HG02678 (cell line): ENCODE measurements around the gene CTPS1.

Experiments used
- ATAC-seq: cut with Tn5 transposase; IDR thresholded peaks from one replicate; pipeline ENCODE4 v1.9.1; 2021; ENCODE audit warnings: mild to moderate bottlenecking, moderate library complexity; ENCODE audit not compliant: unreplicated experiment

CTPS1 gene

GRCh38 chr1:40979241-40980067 is at the start of gene CTPS1:
Gene CTPS1, plus strand, starts transcription at chr1:40979696. Its CDS starts 3,595 bp downstream, at chr1:40983291.
- ATAC-seq, result peak; percentile 93

- no peak for ATAC-seq
Observed at GRCh38 chr1:40930174-40930964, 49.1 kb upstream of the CTPS1 start.

GRCh38 chr1:40931601-40932000 is 47.9 kb upstream of the CTPS1 start:
- ATAC-seq, result no peak

DNA sequence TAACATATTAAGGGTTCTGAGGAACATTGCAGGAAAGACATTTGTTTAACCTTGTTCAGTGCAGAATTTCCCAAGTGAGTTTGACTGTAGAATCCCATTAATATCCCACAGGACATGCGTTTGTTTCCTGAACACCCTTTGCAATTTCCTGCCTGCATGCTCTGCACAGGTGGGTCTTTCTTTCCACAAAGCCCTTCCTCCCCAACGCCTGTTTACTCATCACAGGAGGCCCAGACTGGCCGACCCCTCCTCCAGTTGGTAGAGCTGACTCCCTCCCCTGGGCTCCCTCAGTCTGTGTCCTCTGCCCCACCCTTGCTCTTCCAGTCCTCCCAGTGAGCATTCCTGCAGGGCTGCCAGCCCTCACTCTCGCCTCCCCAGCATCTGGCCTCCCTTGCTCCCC is 47.5 kb upstream of the CTPS1 start:
- ATAC-seq, result no peak

DNA sequence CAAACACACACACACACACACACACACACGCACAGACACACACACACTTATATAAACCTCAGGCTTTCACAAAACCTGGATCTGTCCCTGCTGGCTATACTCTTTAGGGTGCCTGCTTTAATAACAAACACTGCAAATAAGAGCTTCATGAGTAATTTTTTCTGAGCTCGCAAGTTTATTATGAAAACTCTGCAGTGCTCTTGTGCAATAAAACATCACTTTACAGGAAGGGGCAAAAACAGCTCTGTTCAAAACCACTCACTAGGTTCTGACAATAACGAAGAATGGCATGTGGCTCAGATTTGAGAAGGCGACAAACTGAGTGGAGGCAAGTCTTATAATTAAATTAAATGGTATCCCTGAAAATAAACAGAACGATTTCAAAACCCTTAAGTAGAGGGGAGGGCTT is 42.6 kb upstream of the CTPS1 start:
- no peak for ATAC-seq

DNA sequence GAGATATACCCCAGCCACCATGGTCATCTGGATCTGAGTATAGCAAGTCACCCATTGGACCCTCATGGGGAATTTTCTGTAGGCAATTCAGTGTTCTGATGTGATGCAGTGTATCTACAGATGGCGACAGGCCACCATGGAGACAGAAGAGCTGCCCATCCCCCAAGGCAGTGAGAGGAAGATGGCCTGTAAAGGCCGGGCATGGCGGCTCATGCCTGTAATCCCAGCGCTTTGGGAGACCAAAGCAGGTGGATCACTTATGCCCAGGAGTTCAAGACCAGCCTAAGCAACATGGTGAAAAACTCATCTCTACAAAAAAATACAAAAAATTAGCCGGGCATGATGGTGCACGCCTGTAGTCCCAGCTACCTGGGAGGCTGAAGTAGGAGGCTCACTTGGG is 41.1 kb upstream of the CTPS1 start:
- no peak for ATAC-seq

DNA sequence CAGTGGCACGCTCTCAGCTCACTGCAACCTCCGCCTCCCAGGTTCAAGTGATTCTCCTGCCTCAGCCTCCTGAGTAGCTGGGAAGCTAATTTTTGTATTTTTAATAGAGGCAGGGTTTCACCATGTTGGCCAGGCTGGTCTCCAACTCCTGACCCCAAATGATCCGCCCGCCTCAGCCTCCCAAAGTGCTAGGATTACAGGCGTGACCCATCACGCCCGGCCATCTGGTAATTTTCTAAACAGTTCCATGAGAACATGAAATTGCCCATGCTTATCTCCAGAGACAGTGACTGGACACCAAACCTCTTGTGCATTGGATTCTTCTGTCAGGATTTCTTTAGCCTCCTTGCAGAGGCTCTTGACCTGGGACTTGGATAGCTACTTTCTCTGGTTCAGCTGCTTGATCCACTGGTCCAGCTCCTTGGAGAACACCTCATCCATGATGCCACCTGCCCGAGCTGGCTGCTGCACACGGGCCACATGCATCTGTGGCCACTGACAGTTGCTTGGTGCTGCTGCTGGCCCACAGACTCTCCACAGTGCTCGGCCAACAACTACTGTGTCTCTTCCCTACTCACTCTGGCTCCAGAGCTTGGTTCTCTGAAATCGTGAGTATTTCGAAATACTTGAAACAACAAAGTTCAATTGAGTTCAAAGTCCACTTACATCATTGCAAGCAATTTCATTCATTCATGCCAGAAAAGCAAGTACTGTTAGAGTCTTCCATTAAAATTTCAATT is 40.0 kb upstream of the CTPS1 start:
- ATAC-seq, result no peak

DNA sequence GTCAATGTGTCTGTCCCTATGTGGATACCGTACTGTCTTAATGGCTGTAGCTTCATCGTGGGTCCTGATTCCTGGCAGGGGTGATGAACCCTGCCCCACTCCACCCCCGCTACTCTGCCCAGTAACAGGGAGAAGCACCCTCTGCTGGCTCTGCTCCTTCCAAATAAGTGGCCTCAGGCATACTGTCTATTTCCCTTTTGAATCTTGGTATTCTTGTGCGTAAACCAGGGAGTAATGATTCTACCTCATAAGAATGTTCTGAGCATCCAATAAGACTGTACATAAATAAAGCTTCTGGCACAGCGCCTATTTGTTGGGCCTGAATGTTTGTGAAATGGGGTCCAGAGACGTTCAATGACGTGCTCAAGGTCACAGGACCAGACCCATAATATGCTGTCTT is 35.2 kb upstream of the CTPS1 start:
- no peak for ATAC-seq

DNA sequence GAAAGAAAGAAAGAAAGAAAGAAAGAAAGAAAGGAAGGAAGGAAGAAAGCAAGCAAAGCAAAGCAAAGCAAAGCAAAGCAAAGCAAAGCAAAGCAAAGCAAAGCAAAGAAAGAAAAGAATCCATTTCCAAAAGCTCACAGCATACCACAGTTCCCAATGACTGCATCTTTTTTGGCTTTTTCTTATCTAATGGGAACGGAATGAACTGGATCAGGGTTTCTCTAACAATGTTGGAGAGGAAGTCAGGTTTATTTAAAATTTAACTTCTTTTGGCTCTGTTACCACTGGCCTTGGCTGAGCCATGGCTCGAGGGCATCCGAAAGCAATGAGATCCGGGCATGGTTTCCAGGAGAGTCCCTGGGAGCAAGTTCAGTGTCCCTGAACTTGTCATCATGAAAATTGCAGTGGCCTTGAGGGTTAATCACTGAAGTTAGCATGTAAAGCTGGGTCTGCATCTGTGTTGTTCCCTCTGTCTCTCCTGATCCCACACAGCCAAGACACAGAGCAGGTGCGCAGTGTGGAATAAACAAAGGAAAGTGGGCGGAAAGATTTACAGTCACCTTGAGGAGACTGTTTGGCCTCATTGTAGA is 34.6 kb upstream of the CTPS1 start:
- no peak for ATAC-seq

GRCh38 chr1:40945491-40945973 is 34.0 kb upstream of the CTPS1 start:
- ATAC-seq, result no peak

DNA sequence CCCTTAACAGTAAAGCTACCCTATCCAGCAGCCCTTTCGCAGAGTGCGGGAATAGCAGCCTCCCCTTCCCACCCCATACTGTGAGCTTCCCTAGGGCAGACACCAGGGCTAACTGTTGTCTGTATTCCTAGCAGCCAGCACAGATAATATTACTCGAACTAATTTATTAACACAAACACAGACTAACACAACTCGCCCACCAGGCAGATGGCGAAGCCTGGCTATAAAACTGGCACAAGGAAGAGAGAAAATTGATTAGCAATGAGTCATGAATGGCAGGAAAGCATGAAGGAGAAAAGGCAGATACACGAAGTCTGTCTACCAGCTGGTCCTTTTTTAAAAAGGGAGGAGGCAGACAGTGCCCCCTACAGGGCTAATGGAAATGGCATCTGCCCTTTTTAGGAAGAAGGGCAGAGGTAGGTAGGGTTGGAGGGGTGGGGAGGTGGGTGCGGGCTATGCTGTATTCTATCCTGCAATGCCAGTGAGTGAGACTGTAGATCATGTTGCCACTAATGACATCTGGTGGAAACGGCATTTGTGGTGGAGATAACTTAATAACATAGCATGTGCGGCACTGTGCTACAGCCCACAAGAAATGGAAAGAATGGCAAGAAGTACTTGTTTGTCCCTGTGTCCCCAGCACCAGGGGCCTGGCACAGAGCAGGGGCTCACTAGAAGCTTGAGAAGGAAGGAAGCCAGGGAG is 30.6 kb upstream of the CTPS1 start:
- no peak for ATAC-seq

DNA sequence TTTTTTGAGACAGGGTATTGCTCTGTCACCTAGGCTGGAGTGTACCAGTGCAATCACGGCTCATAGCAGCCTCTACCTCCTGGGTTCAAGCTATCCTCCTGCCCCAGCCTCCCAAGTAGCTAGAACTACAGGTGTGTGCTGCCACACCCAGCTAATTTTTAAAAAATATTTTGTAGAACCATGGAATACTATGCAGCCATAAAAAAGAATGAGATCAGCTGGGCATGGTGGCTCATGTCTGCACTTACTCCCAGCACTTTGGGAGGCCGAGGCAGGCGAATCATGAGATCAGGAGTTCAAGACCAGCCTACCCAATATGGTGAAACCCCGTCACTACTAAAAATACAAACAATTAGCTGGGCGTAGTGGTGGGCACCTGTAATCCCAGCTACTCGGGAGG is 29.9 kb upstream of the CTPS1 start:
- ATAC-seq, result no peak

- no peak for ATAC-seq
Observed at GRCh38 chr1:40951943-40952743, 27.4 kb upstream of the CTPS1 start.

- no peak for ATAC-seq
Observed at GRCh38 chr1:40952744-40953315, 26.7 kb upstream of the CTPS1 start.

- no peak for ATAC-seq
Observed at GRCh38 chr1:40954626-40955025, 24.9 kb upstream of the CTPS1 start.

DNA sequence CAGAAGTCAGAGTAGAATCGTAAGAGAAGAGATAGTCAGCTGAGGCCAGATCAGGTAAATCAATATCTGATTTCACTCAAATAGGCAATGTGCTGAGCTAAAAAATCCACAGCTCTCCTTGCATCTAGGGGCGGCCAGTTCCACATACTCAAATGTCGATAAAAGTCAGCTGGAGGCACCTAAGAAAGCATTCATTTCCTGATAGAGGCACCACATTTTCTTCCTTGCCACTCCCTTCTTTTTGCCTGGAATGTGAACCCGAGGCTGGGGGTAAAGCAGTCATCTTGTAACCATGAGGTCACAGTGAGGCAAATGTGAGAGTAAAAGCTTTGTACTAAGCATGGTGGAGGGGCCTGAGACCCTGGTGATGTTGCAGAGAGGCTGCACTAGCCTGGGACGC is 24.2 kb upstream of the CTPS1 start:
- ATAC-seq, result no peak

GRCh38 chr1:40956407-40956806 is 23.1 kb upstream of the CTPS1 start:
- ATAC-seq, result no peak

DNA sequence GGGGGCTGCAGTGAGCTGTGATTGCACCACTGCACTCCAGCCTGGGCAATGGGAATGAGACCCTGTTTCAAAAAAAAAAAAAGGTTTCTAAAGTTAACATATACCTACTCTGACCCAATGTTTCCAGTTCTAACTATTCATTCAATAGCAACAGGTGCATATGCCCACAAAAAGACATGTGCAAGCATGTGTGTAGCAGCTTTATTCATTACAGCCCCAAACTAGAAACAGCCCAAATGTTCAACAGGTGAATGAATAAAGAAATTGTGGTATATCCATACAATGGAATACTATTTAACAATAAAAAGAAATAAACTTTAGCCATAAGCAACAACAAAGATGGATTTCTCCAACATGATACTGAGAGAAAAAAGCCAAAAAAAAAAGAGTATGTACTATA is 21.3 kb upstream of the CTPS1 start:
- no peak for ATAC-seq

DNA sequence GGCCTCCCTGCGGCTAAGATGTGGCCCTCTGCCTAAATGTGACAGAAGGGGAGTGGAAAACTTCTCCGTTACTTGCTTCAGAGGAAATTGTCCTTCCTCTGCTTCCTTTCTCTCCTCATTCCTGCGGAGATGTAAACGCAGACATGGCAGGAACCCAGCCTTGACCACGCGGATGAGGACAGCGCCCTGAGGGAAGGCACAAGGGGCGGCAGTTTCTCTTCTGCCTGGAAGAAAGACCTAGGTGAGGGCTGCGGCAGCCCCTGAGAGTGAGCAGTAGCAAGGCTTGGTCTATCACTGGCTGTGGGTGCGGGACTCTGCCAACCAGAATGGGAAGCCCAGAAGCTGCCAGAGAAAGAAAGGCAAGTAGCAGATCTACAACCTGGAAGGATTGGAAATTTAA is 14.0 kb upstream of the CTPS1 start:
- ATAC-seq, result no peak
